Osteoblast (primary cell): ENCODE measurements around the gene INSL4. TPM values are rescaled to one million over a fixed set of nuclear protein-coding genes. Genes with fewer than 3 reads are reported as not detected.

ENCODE experiments used
- DNase-seq: peaks from one replicate; pipeline ENCODE4 v3.0.0; 2011; ENCODE audit warnings: low spot score, mixed read lengths; ENCODE audit not compliant: insufficient read length; ENCODE audit errors: missing footprints
- H2AFZ ChIP-seq: 2 replicates; pipeline ENCODE4 v1.6.0; 2011; ENCODE audit warnings: mild to moderate bottlenecking, low read length
- H3K27ac ChIP-seq: 2 replicates; pipeline ENCODE4 v1.5.1; 2011; ENCODE audit warnings: mild to moderate bottlenecking, low read depth, low read length, moderate library complexity
- H3K27me3 ChIP-seq: 2 replicates; pipeline ENCODE4 v1.6.0; 2012; ENCODE audit warnings: mild to moderate bottlenecking, control low read depth, inconsistent platforms, low read length, moderate library complexity; ENCODE audit not compliant: insufficient read depth
- H3K36me3 ChIP-seq: 2 replicates; pipeline ENCODE4 v1.5.1; 2011; ENCODE audit warnings: mild to moderate bottlenecking, low read length, control low read depth, moderate library complexity; ENCODE audit not compliant: insufficient read depth
- H3K4me1 ChIP-seq: 2 replicates; pipeline ENCODE4 v1.5.1; 2011; ENCODE audit warnings: mild to moderate bottlenecking, low read length, control low read depth, moderate library complexity; ENCODE audit not compliant: insufficient read depth
- H3K4me2 ChIP-seq: 2 replicates; pipeline ENCODE4 v1.6.0; 2011; ENCODE audit warnings: mild to moderate bottlenecking, low read length; ENCODE audit not compliant: insufficient read depth
- H3K4me3 ChIP-seq: fragments of 200-600 bp; sonication (generic); 3 replicates; pipeline ENCODE4 v1.5.1; 2012; ENCODE audit warnings: mild to moderate bottlenecking, low read length, inconsistent platforms; ENCODE audit not compliant: insufficient read depth
- H3K79me2 ChIP-seq: 2 replicates; pipeline ENCODE4 v1.6.0; 2012; ENCODE audit warnings: mild to moderate bottlenecking, low read length, control low read depth, inconsistent platforms; ENCODE audit not compliant: insufficient read depth
- H3K9me3 ChIP-seq: 2 replicates; pipeline ENCODE4 v1.5.1; 2011; ENCODE audit warnings: low read depth, low read length, control low read depth
- H4K20me1 ChIP-seq: 2 replicates; pipeline ENCODE4 v1.6.0; 2012; ENCODE audit warnings: mild to moderate bottlenecking, low read length, control low read depth; ENCODE audit not compliant: insufficient read depth
- CTCF ChIP-seq: IDR thresholded peaks from 2 replicates; pipeline ENCODE4 v1.5.1; 2011; ENCODE audit warnings: mild to moderate bottlenecking, low read depth, low read length, moderate library complexity; ENCODE audit errors: extremely low read depth
- small RNA-seq: library from RNA; depleted of rRNA; stranded (forward); fragments of <200 nt; gene quantifications from one replicate; pipeline ENCODE3, GENCODE V24; 2012
- total RNA-seq: library from RNA; depleted of rRNA; stranded (reverse); fragments of >200 nt; gene quantifications from 2 replicates; pipeline ENCODE4 v1.2.3, GENCODE V29; 2012

The INSL4 gene
- total RNA-seq, 1 donor: not detected

GRCh38 chr9:5265939-5266338 is 34.7 kb downstream of the INSL4 start:
- Histone ChIP-seq H4K20me1 (no peaks in the 10 kb centered on the region), H3K27ac (no peak overlapping the region), H3K36me3 (no peaks in the 10 kb centered on the region), H3K27me3 (no peaks in the 10 kb centered on the region), H3K79me2 (no peaks in the 10 kb centered on the region), H3K9me3 (no peaks in the 10 kb centered on the region), H2AFZ (no peak overlapping the region), H3K4me1 (peaks cover 12% of the 10 kb centered on the region), H3K4me3 (no peak overlapping the region), H3K4me2 (no peak overlapping the region)
- no peak for TF ChIP-seq CTCF
- DNase-seq: no peak

DNA sequence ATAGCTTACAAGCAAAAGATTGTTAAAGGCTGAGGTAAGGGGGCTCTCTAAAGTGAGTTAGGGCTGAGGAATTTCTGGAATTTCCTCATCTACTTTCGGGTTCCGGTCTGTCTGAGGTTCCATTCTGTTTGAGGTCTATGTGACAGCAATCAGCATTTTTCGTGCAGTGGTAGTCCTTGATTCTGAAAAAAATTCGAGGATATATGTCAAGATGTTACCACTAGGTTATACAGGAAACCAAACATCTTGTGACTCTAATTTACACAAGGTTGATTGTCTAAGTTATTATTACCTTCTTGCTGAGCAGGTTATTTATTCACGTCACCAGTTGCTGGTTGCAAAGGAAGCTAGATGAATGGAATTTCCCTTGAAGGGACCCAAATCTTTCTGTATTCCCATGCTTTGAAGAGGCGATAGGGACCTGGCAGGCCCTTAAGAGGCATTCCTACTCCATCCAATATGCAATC is 38.1 kb downstream of the INSL4 start:
- Histone ChIP-seq H2AFZ (no peak overlapping the region), H3K4me1 (peaks cover 12% of the 10 kb centered on the region), H3K79me2 (no peaks in the 10 kb centered on the region), H3K27me3 (no peaks in the 10 kb centered on the region), H3K27ac (no peak overlapping the region), H3K36me3 (no peaks in the 10 kb centered on the region), H3K9me3 (no peaks in the 10 kb centered on the region), H3K4me3 (no peak overlapping the region), H4K20me1 (no peaks in the 10 kb centered on the region), H3K4me2 (no peak overlapping the region)
- DNase-seq: peak; percentile 50
- no peak for TF ChIP-seq CTCF

GRCh38 chr9:5274770-5275169 is 43.6 kb downstream of the INSL4 start:
- H3K36me3 ChIP-seq: no peaks in the 10 kb centered on the region
- no peaks in the 10 kb centered on the region for H3K9me3 ChIP-seq
- H3K4me3 ChIP-seq: no peak overlapping the region
- H4K20me1 ChIP-seq: no peaks in the 10 kb centered on the region
- H3K79me2 ChIP-seq: no peaks in the 10 kb centered on the region
- no peak for DNase-seq
- no peak overlapping the region for H2AFZ ChIP-seq
- H3K4me2 ChIP-seq: no peak overlapping the region
- no peaks in the 10 kb centered on the region for H3K4me1 ChIP-seq
- TF ChIP-seq CTCF: no peak
- H3K27me3 ChIP-seq: no peaks in the 10 kb centered on the region
- H3K27ac ChIP-seq: no peak overlapping the region

DNA sequence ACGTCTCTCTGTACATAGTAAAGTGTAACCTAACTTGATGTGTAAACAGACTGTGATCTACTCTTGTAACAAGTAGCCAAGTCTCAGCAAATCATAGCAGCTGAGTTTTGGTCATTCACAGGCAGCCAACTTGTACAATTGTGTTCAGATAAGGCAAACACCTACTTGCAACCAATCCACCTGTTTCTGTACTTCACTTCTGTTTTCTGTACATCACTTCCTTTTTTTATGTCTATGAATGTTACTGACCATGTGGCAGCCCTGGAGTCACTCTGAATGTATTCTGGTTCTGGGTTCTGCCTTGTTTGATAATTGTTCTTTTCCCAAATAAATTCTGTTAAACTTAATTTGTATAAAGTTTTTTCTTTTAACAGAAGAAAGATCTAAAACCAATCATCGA is 47.3 kb downstream of the INSL4 start:
- Histone ChIP-seq H3K36me3 (no peaks in the 10 kb centered on the region), H3K27me3 (no peaks in the 10 kb centered on the region), H3K9me3 (no peaks in the 10 kb centered on the region), H4K20me1 (no peaks in the 10 kb centered on the region), H3K4me3 (no peak overlapping the region), H3K4me1 (no peaks in the 10 kb centered on the region), H3K4me2 (no peak overlapping the region), H3K27ac (no peak overlapping the region), H2AFZ (no peak overlapping the region), H3K79me2 (no peaks in the 10 kb centered on the region)
- no peak for DNase-seq
- TF ChIP-seq CTCF: no peak

Small RNA genes within 50 kb of the gene (small RNA-seq; reads per million reads assigned to genes)
- not detected for gene AL133547.1

Other genes with a start within 250 kb of the INSL4 start
- 21.0 and 23.3 TPM in 2 replicates for gene JAK2, start 246.1 kb upstream of the INSL4 start, total RNA-seq
- gene INSL6, start 45.8 kb upstream of the INSL4 start, total RNA-seq: not detected in 2 replicates
- not detected in 2 replicates for gene RLN2, start 73.3 kb downstream of the INSL4 start, total RNA-seq
- not detected in 2 replicates for gene RLN1, start 108.5 kb downstream of the INSL4 start, total RNA-seq
- 15.6 and 18.3 TPM in 2 replicates for gene PLGRKT, start 206.5 kb downstream of the INSL4 start, total RNA-seq
- 0.72 and 1.5 TPM in 2 replicates for gene CD274, start 219.1 kb downstream of the INSL4 start, total RNA-seq